GM19193 (cell line): ENCODE results near the gene TAX1BP3.

Experiments
- POLR2A ChIP-seq: IDR thresholded peaks from 4 replicates; pipeline ENCODE4 v1.6.1; 2011; ENCODE audit not compliant: insufficient read depth, insufficient read length; ENCODE audit errors: extremely low read depth

The TAX1BP3 gene

GRCh38 chr17:3626831-3627768 is 41.3 kb downstream of the TAX1BP3 start:
- no peak for TF ChIP-seq POLR2A

- TF ChIP-seq POLR2A = no peak
Observed at GRCh38 chr17:3622977-3623594, 45.3 kb downstream of the TAX1BP3 start.

- TF ChIP-seq POLR2A = no peak
Observed at GRCh38 chr17:3621146-3621720, 47.1 kb downstream of the TAX1BP3 start.

- TF ChIP-seq POLR2A = no peak
Observed at GRCh38 chr17:3615160-3615870, 53.1 kb downstream of the TAX1BP3 start.

GRCh38 chr17:3613124-3613523 is 55.3 kb downstream of the TAX1BP3 start:
- TF ChIP-seq POLR2A = no peak
